ENCODE data around the gene RAD51B. TPM values are rescaled to one million over a fixed set of nuclear protein-coding genes. Genes with fewer than 3 reads are reported as not detected.

Gene RAD51B
- total RNA-seq, 1 donor from 2014 or later = 3.8 TPM

- DNase-seq (ENCODE audit: low spot score) = no peak
- intact Hi-C loops (cut with DNase I) = no loop called here
These were observed 64.1 kb downstream of the RAD51B start for GRCh38 chr14:67883717-67884116.

GRCh38 chr14:67886191-67886590 is 66.6 kb downstream of the RAD51B start:
- intact Hi-C loops (cut with DNase I) = no loop called here
- no peak for DNase-seq (ENCODE audit: low spot score)

DNA sequence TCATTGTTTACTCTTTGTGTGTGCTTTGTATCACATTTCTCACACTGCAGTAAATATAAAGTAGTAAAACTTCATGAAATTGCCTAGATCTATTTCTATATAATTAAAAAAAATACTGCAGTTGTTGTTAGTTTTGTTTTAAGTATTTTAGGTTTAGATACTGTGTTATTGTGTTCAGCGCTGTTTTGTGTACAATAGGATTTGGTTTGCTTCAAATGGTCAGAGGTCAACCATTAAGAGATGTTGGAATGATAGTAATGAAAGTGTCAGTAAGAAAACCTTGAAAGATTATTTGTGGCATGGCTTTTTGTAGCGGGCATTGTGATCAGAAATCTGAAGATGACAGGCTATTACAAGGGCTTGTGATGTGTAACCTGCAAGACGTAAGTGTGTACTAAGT is 67.9 kb downstream of the RAD51B start:
- DNase-seq (ENCODE audit: low spot score) = no peak
- intact Hi-C loops (cut with DNase I) = no loop called here

GRCh38 chr14:67889455-67889854 is 69.9 kb downstream of the RAD51B start:
- DNase-seq (ENCODE audit: low spot score) = no peak
- intact Hi-C loops (cut with DNase I) = no loop called here

DNA sequence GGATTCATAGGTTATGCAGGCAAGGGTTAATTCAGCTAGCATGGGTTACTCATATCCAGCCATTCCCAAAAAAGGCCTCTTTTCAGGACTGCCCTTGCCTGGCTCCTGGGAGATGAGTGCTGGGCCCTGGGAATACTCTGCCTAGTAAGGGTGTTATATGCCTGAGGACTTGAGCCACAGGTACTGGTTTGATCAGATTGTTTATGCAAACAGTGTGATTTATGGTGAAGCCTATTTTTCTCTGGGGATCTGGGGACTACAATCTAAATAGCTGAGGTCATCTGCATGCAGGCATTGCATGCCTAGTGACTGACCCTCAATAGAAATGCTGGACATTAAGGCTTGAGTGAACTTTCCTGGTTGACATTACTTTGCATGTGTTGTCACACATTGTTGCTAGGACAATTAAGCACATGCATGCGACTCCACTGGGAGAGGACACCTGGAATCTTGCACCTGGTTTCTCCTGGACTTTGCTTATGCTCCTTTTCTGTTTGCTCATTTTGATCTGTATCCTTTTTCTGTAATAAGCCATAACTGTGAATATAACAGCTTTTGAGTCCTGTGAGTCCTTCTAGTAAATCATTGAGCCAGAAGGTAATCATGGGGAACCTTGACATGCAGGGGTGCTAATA is 73.0 kb downstream of the RAD51B start:
- no peak for DNase-seq (ENCODE audit: low spot score)

GRCh38 chr14:67900231-67900630 is 80.7 kb downstream of the RAD51B start:
- intact Hi-C loops (cut with DNase I) = no loop called here
- no peak for DNase-seq (ENCODE audit: low spot score)

More for the DNA sequence above, 73.0 kb downstream of the RAD51B start:
- intact Hi-C loops (cut with DNase I) = no loop called here

GRCh38 chr14:67908052-67908754 is 88.6 kb downstream of the RAD51B start:
- DNase-seq (ENCODE audit: low spot score) = no peak
- intact Hi-C loops (cut with DNase I) = no loop called here

GRCh38 chr14:67911562-67911961 is 92.0 kb downstream of the RAD51B start:
- DNase-seq (ENCODE audit: low spot score) = no peak
- intact Hi-C loops (cut with DNase I) = no loop called here

DNA sequence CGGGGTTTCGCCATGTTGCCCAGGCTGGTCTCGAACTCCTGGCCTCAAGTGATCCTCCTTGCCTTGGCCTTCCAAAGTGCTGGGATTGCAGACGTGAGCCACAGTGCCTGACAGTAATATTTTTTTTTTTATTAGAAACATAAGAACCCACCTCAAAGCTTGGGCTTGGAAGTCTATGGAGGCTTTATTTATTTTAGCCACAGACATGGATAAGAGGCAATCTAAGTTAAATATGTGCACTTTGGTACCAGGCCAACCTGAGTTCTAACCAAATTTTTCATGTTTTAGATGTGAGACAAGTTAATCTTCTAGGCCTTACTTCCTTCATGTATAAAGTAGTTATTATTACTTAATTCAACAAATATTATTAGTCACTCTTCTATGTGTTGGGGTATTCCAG is 96.9 kb downstream of the RAD51B start:
- intact Hi-C loops (cut with DNase I) = no loop called here
- DNase-seq (ENCODE audit: low spot score) = no peak

DNA sequence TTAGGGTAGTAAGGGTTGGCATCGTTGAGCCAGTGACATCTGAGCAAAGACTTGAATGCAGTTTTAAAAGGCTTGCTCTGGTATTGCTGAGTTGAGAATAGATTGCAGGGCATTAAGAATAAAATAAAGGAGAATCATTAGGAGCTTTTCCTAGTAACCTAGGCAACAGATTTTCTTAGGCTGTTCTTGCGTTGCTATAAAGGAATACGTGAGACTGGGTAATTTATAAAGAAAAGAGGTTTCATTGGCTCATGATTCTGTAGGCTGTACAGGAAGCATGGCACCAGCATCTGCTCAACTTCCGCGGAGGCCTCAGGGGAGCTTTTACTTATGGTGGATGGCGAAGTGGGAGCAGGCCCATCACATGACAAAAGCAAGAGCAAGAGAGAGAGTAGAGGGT is 97.4 kb downstream of the RAD51B start:
- intact Hi-C loops (cut with DNase I) = no loop called here
- no peak for DNase-seq (ENCODE audit: low spot score)

- DNase-seq (ENCODE audit: low spot score) = no peak
- intact Hi-C loops (cut with DNase I) = no loop called here
These were observed 99.3 kb downstream of the RAD51B start for GRCh38 chr14:67918838-67919237.

GRCh38 chr14:67919259-67920032 is 99.9 kb downstream of the RAD51B start:
- intact Hi-C loops (cut with DNase I) = no loop called here
- DNase-seq (ENCODE audit: low spot score) = no peak

GRCh38 chr14:67926821-67927220 is 107.2 kb downstream of the RAD51B start:
- intact Hi-C loops (cut with DNase I) = no loop called here
- no peak for DNase-seq (ENCODE audit: low spot score)

DNA sequence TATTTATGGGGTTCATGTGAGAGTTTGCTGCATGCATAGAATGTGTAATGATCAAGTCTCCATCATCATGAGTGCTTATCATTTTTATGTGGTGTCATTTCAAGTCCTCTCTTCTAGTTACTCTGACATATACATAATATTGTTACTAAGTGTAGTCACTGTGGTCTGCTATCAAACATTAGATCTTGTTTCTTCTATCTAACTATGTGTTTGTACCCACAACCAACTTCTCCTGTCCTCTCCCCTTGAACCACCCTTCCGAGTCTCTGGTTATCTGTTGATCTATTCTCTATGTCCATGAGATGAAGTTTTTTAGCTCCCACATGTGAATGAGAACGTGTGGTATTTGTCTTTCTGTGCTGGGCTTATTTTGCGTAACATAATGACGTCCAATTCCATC is 107.7 kb downstream of the RAD51B start:
- intact Hi-C loops (cut with DNase I) = no loop called here
- no peak for DNase-seq (ENCODE audit: low spot score)

DNA sequence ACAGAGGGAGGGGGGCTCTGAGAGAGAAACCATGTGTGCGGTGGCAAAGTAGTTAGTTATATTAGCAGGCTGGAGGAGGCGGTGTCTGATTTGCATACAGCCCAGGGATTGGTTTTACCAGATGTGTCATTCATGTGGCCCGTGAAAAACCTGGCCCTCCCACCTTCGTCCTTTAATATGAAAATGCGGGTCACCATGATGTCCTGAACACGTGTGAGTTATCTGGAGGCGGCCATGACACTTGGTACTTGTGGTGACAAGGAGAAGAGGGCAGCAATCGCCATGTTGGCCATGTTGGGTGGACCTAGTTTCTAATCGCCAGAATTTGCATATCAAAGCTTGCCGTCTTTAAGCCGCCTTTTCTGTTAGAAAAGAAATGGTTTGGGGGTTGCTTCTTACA is 108.8 kb downstream of the RAD51B start:
- intact Hi-C loops (cut with DNase I) = no loop called here
- DNase-seq (ENCODE audit: low spot score) = no peak

DNA sequence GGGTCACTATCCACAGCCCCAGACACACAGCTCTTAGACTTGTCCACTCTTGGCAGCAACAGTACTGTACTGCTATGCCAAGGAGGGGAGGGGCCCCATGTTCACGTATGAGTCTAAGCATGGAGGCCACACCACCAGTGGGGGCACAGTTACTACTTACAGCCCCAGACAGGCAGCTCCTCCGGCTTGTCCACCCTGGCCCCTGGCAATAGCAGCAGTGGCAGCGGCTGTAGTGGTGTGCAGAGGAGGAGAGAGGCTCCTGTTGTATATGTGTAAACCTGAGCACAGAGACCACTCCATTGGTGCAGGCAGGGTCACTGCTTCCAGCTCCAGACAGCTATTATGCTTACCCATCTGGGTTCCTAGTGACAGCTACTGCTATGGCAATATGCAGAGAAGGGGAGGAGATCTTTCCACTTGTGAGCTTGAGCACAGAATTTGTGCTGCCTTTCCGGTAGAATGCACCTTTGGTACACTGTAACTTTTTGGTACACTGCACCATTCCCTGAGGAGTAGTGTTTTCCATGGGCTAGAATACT is 113.2 kb downstream of the RAD51B start:
- DNase-seq (ENCODE audit: low spot score) = no peak
- intact Hi-C loops (cut with DNase I) = no loop called here

- no peak for DNase-seq (ENCODE audit: low spot score)
- intact Hi-C loops (cut with DNase I) = no loop called here
These were observed 113.7 kb downstream of the RAD51B start for GRCh38 chr14:67933266-67933665.

- intact Hi-C loops (cut with DNase I) = no loop called here
- DNase-seq (ENCODE audit: low spot score) = no peak
These were observed 114.5 kb downstream of the RAD51B start for GRCh38 chr14:67934087-67934486.

- intact Hi-C loops (cut with DNase I) = no loop called here
- no peak for DNase-seq (ENCODE audit: low spot score)
These were observed 115.3 kb downstream of the RAD51B start for GRCh38 chr14:67934862-67935261.

DNA sequence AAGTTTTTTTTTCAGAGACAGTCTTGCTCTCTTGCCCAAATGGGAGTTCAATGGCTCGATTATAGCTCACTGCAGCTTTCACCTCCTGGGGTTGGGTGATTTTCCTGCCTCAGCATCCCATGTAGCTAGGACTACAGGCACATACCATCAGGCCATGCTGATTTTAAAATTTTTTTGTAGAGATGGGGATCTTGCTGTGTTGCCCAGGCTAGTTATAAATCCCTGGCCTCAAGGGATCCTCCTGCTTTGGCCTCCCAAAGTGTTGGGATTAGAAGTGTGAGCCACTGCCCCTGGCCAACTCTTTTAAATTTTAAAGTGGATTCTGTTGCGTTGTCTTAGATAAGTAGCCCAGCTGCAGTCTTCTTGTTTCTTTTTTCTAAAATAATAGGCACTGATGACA is 115.8 kb downstream of the RAD51B start:
- intact Hi-C loops (cut with DNase I) = no loop called here
- no peak for DNase-seq (ENCODE audit: low spot score)

- DNase-seq (ENCODE audit: low spot score) = no peak
- intact Hi-C loops (cut with DNase I) = no loop called here
These were observed 118.5 kb downstream of the RAD51B start for GRCh38 chr14:67938071-67938470.
